ENCODE measurements around the gene NEGR1.

DNA sequence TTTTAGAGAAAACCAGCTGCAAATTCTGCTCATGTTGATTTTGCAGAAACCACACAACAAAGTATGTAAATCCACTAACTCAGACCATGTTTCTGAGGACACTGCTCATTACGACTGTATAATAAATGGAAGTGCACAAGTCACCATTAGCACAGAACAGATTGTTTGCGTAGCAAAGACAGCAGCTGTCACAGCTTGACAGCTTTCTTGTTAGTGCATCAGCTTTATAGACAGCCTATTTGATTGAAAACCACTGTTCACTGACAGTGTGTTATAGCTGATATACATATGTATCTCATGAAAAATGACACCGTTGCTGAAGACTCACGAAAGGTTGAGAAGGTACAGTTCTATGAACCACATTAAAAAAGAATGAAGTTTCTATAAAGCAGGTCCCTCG lies 641.3 kb downstream of the NEGR1 start:
- TF ChIP-seq, protein P1, sequence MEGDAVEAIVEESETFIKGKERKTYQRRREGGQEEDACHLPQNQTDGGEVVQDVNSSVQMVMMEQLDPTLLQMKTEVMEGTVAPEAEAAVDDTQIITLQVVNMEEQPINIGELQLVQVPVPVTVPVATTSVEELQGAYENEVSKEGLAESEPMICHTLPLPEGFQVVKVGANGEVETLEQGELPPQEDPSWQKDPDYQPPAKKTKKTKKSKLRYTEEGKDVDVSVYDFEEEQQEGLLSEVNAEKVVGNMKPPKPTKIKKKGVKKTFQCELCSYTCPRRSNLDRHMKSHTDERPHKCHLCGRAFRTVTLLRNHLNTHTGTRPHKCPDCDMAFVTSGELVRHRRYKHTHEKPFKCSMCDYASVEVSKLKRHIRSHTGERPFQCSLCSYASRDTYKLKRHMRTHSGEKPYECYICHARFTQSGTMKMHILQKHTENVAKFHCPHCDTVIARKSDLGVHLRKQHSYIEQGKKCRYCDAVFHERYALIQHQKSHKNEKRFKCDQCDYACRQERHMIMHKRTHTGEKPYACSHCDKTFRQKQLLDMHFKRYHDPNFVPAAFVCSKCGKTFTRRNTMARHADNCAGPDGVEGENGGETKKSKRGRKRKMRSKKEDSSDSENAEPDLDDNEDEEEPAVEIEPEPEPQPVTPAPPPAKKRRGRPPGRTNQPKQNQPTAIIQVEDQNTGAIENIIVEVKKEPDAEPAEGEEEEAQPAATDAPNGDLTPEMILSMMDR (IDR thresholded peaks at IDR 0.05) = no peak
- TF ChIP-seq POLR2A (IDR thresholded peaks at IDR 0.05) = no peak
